Activated gamma-delta T cell treated with Interleukin-2 at 50 U/mL for 16 hours (primary cell): ENCODE measurements around the gene CPXM1.
"Not testable (repeated sequence)": the region's sequence is repeated elsewhere in the genome, so short reads cannot be mapped to it uniquely, and the experiment has no call there.

Experiments used
- DNase-seq: peaks from one replicate; pipeline ENCODE4 v3.0.0-alpha.2; 2020

Gene CPXM1

GRCh38 chr20:2799688-2800520 lies 523 bp downstream of the CPXM1 start:
- DNase-seq = no peak

GRCh38 chr20:2799271-2799670 lies 1.2 kb downstream of the CPXM1 start:
- no peak for DNase-seq

GRCh38 chr20:2798814-2799213 lies 1.6 kb downstream of the CPXM1 start:
- no peak for DNase-seq

- no peak for DNase-seq
These were observed 2.2 kb downstream of the CPXM1 start for GRCh38 chr20:2798095-2798805.

- DNase-seq = no peak
These were observed 3.1 kb downstream of the CPXM1 start for GRCh38 chr20:2797136-2797983.

GRCh38 chr20:2796011-2796660 lies 4.3 kb downstream of the CPXM1 start:
- no peak for DNase-seq

- DNase-seq = no peak
These were observed 5.0 kb downstream of the CPXM1 start for GRCh38 chr20:2795451-2795850.

- no peak for DNase-seq
These were observed 5.5 kb downstream of the CPXM1 start for GRCh38 chr20:2794866-2795447.

- no peak for DNase-seq
These were observed 6.2 kb downstream of the CPXM1 start for GRCh38 chr20:2794202-2794748.

- DNase-seq = no peak
These were observed 7.0 kb downstream of the CPXM1 start for GRCh38 chr20:2793471-2793870.

- no peak for DNase-seq
These were observed 16.4 kb downstream of the CPXM1 start for GRCh38 chr20:2783908-2784566.

GRCh38 chr20:2780948-2781347 lies 19.5 kb downstream of the CPXM1 start:
- DNase-seq = no peak

GRCh38 chr20:2778602-2779321 lies 21.7 kb downstream of the CPXM1 start:
- DNase-seq = no peak

- DNase-seq = no peak
These were observed 25.3 kb downstream of the CPXM1 start for GRCh38 chr20:2775139-2775538.

- DNase-seq = no peak
These were observed 26.6 kb downstream of the CPXM1 start for GRCh38 chr20:2773812-2774211.

GRCh38 chr20:2771631-2772080 lies 28.8 kb downstream of the CPXM1 start:
- DNase-seq = no peak

- DNase-seq = not testable (repeated sequence)
These were observed 30.3 kb downstream of the CPXM1 start for GRCh38 chr20:2770091-2770490.

GRCh38 chr20:2768632-2769015 lies 31.8 kb downstream of the CPXM1 start:
- no peak for DNase-seq

- DNase-seq = no peak
These were observed 32.4 kb downstream of the CPXM1 start for GRCh38 chr20:2767768-2768631.

GRCh38 chr20:2763186-2763585 lies 37.2 kb downstream of the CPXM1 start:
- no peak for DNase-seq
